ENCODE data around the gene DRD2. TPM values are rescaled to one million over a fixed set of nuclear protein-coding genes. Genes with fewer than 3 reads are reported as not detected.

Gene DRD2
- total RNA-seq, 6 donors from 2014 or later, result 0.13 TPM; not detected in 5

DNA sequence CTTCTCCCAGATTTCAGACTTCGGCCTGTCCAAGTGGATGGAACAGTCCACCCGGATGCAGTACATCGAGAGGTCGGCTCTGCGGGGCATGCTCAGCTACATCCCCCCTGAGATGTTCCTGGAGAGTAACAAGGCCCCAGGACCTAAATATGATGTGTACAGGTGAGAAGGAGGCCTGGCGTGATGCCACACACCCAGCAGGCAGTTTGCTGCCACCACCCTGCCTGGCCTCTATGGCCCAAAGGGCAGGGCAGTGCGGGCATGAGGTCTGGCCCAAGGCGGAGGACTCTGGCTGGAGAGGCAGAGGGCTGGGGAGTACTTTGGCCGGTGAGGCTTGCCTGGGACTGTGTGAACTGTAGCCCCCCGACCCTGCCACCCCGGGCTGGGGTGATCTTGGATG lies 80.3 kb downstream of the DRD2 start:
- H3K36me3 ChIP-seq, result no peaks in the 10 kb centered on the region
- DNase-seq, result no peak
- H3K4me1 ChIP-seq, result no peaks in the 10 kb centered on the region
- H3K27ac ChIP-seq, result no peak overlapping the region
- H3K9me3 ChIP-seq, result no peaks in the 10 kb centered on the region
- H3K4me3 ChIP-seq, result no peak overlapping the region
- WGBS, 2 donors, result 97 to 100% methylated on average over 5 to 11 of the region's 11 CpGs
- H3K27me3 ChIP-seq, result no peaks in the 10 kb centered on the region
- ATAC-seq (ENCODE audit: low FRiP score in 2 of 2), result no peak
- TF ChIP-seq EP300 (IDR thresholded peaks at IDR 0.05) (no peak), POLR2AphosphoS5 (IDR thresholded peaks at IDR 0.05) (no peak), POLR2A (IDR thresholded peaks at IDR 0.05) (no peak)
- TF ChIP-seq, protein P1, sequence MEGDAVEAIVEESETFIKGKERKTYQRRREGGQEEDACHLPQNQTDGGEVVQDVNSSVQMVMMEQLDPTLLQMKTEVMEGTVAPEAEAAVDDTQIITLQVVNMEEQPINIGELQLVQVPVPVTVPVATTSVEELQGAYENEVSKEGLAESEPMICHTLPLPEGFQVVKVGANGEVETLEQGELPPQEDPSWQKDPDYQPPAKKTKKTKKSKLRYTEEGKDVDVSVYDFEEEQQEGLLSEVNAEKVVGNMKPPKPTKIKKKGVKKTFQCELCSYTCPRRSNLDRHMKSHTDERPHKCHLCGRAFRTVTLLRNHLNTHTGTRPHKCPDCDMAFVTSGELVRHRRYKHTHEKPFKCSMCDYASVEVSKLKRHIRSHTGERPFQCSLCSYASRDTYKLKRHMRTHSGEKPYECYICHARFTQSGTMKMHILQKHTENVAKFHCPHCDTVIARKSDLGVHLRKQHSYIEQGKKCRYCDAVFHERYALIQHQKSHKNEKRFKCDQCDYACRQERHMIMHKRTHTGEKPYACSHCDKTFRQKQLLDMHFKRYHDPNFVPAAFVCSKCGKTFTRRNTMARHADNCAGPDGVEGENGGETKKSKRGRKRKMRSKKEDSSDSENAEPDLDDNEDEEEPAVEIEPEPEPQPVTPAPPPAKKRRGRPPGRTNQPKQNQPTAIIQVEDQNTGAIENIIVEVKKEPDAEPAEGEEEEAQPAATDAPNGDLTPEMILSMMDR (IDR thresholded peaks at IDR 0.05), result no peak

DNA sequence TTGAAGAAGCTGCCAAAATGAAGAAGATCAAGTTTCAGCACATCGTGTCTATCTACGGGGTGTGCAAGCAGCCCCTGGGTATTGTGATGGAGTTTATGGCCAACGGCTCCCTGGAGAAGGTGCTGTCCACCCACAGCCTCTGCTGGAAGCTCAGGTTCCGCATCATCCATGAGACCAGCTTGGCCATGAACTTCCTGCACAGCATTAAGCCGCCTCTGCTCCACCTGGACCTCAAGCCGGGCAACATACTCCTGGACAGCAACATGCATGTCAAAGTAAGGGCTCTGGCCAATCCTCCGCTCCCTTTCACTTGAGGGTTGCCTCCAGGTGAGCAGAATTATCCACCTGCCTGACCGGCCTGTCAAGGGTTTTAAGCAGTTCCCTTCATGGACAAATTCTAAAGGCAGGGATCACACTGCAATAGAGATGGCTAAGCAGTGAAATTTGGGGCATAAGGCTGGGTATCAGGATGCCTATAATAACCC lies 81.7 kb downstream of the DRD2 start:
- Histone ChIP-seq H3K4me3 (no peak overlapping the region), H3K27me3 (peaks cover 0 to 2% (median 0%) of the 10 kb centered on the region in 4 donors), H3K4me1 (no peaks in the 10 kb centered on the region), H3K36me3 (no peaks in the 10 kb centered on the region), H3K27ac (no peak overlapping the region), H3K9me3 (no peaks in the 10 kb centered on the region)
- WGBS, 2 donors, result 80 to 91% methylated on average over 1 to 8 of the region's 8 CpGs
- ATAC-seq (ENCODE audit: low FRiP score in 2 of 2) (no peak), DNase-seq (no peak)
- TF ChIP-seq POLR2A (IDR thresholded peaks at IDR 0.05) (no peak), EP300 (IDR thresholded peaks at IDR 0.05) (no peak), POLR2AphosphoS5 (IDR thresholded peaks at IDR 0.05) (no peak)
- TF ChIP-seq, protein P1 (IDR thresholded peaks at IDR 0.05), result no peak

DNA sequence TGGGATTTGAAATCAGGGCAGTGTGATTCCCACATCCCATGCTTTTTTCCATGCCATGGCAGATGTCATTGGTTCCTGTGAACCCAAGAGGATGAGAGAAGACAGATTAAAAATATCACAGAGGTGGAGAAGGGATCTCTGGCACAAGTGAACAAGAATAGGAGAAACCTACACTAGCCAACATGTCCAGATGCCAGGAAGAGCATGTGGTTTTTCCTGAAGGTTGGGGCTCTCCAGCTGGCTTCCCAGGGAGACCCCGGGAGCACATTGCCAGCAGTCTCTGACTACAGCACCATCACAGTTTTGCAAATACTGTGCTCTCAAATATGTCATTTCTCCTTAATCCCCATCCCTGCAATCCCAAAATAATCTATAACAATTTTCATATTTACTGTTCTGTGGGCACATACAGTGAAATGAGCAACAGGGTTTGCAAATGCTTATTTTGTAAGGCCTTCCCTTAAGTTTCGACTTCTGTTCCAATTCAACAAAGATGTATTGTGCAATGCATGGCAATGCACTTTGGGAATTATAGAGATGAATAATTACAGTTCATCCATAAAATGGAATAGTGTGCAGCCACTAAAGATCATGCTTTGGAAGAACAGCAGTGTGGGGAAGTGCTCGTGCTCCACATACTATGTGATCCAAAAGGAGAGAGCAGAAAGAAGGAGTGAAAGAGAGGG lies 82.8 kb downstream of the DRD2 start:
- no peaks in the 10 kb centered on the region for H3K9me3 ChIP-seq
- TF ChIP-seq EP300 (IDR thresholded peaks at IDR 0.05), result no peak
- TF ChIP-seq POLR2AphosphoS5 (IDR thresholded peaks at IDR 0.05), result no peak
- TF ChIP-seq, protein P1 (IDR thresholded peaks at IDR 0.05), result no peak
- no peak for TF ChIP-seq POLR2A (IDR thresholded peaks at IDR 0.05)

DNA sequence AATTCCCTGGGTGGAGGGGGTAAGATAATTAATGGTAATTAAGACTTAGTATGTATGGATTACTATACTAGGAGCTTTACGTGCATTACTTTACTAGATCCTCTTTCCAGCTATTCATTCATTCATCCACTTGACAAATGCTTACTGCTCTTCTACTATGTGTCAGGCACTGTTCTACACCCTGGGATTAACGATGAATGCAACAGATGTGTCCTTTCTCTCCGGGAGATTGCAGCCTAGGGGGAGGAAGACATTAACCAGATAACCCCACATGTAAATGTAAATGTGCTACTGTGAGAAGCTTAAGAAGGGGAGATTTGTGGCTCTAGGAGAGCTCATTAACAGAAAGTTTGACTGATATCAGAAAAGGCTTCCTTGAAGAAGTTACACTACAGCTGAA lies 85.9 kb downstream of the DRD2 start:
- Histone ChIP-seq H3K36me3 (no peaks in the 10 kb centered on the region), H3K4me3 (no peak overlapping the region), H3K9me3 (no peaks in the 10 kb centered on the region), H3K4me1 (peaks cover 0 to 7% (median 2%) of the 10 kb centered on the region in 4 donors), H3K27me3 (peaks cover 0 to 12% (median 6%) of the 10 kb centered on the region in 4 donors), H3K27ac (no peak overlapping the region)
- TF ChIP-seq POLR2AphosphoS5 (IDR thresholded peaks at IDR 0.05) (no peak), EP300 (IDR thresholded peaks at IDR 0.05) (no peak), POLR2A (IDR thresholded peaks at IDR 0.05) (no peak)
- TF ChIP-seq, protein P1 (IDR thresholded peaks at IDR 0.05), result no peak
- WGBS, 2 donors, result 40 to 58% methylated on average over 3 of the region's 3 CpGs
- DNase-seq, result no peak
- ATAC-seq (ENCODE audit: low FRiP score in 2 of 2), result no peak

More for the DNA sequence above, 82.8 kb downstream of the DRD2 start:
- DNase-seq (no peak), ATAC-seq (ENCODE audit: low FRiP score in 2 of 2) (no peak)
- Histone ChIP-seq H3K4me3 (no peak overlapping the region), H3K27ac (no peak overlapping the region), H3K36me3 (no peaks in the 10 kb centered on the region), H3K27me3 (peaks cover 0 to 11% (median 5%) of the 10 kb centered on the region in 4 donors), H3K4me1 (peaks cover 0 to 7% (median 2%) of the 10 kb centered on the region in 4 donors)
- 73 to 83% methylated on average over 3 of the region's 3 CpGs for WGBS, 2 donors

Data from upper lobe of left lung (tissue), 6 donors.